GM06990 (cell line): ENCODE data around the gene PHC2.

Experiments
- DNase-seq: peaks from one replicate; pipeline ENCODE4 v3.0.0-alpha.2; 2011; ENCODE audit not compliant: insufficient read length; ENCODE audit errors: extremely low read depth
- H3K27me3 ChIP-seq: replicated peaks from 2 replicates; pipeline ENCODE4 v1.6.0; 2011; ENCODE audit warnings: low read length; ENCODE audit not compliant: control insufficient read depth, insufficient read depth
- H3K36me3 ChIP-seq: 2 replicates; pipeline ENCODE4 v1.5.1; 2011; ENCODE audit warnings: low read length; ENCODE audit not compliant: control insufficient read depth, insufficient read depth
- H3K4me3 ChIP-seq: replicated peaks from 2 replicates; pipeline ENCODE4 v1.5.1; 2011; ENCODE audit warnings: low read depth, mild to moderate bottlenecking, control low read depth, low read length
- TF ChIP-seq, protein P1 (sequence below): IDR thresholded peaks from 2 replicates; pipeline ENCODE4 v1.5.1; 2011; ENCODE audit warnings: low read length, control low read depth, mild to moderate bottlenecking, inconsistent platforms; ENCODE audit not compliant: insufficient read depth, poor library complexity, severe bottlenecking

Gene PHC2, protein sequence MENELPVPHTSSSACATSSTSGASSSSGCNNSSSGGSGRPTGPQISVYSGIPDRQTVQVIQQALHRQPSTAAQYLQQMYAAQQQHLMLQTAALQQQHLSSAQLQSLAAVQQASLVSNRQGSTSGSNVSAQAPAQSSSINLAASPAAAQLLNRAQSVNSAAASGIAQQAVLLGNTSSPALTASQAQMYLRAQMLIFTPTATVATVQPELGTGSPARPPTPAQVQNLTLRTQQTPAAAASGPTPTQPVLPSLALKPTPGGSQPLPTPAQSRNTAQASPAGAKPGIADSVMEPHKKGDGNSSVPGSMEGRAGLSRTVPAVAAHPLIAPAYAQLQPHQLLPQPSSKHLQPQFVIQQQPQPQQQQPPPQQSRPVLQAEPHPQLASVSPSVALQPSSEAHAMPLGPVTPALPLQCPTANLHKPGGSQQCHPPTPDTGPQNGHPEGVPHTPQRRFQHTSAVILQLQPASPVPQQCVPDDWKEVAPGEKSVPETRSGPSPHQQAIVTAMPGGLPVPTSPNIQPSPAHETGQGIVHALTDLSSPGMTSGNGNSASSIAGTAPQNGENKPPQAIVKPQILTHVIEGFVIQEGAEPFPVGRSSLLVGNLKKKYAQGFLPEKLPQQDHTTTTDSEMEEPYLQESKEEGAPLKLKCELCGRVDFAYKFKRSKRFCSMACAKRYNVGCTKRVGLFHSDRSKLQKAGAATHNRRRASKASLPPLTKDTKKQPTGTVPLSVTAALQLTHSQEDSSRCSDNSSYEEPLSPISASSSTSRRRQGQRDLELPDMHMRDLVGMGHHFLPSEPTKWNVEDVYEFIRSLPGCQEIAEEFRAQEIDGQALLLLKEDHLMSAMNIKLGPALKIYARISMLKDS

DNA sequence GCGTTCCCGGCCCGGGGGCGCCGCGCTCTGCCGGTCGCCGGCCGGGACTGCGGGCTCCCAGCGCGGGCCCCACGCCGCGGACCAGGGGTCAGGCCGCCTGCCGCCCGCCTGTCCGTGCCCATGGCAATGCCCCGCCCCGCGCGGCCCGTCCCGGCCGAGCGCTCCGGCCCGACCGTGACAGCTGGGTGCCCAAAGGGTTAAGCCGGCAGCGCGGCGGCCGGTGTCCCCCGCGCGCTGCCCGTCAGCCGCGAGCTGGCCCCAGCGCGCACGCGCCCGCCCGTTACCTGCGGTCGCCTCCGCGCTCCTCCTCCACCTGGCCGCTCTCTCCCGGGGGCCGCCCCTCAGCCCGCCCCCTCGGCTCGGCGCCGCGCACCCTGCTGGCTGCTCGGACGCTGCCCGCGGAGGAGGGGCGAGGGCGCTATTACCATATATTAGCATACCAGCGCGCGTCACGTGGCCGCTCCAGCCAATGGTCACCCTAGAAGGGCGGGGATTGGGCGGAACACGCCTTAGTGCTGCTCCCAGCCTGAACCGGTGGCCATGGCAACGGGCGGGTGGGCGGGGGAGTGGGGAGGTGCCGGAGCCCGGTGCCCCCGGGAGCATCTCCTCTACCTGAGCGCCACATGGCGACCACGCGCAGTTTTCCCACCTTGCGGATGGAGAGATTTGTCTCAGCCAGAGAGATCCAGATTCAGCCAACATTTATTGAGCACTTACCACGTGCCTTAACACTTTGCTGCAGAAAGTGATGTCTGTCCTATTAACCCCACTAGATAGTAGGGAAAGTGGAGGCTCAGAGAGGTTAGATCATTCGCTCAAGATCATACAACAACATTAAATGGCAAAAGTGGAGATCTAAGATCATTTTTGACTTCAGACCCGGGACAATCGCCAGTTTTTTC is at the start of gene PHC2:
TSS of gene PHC2 (minus strand) at position 404 of the 902 bp plus-strand sequence. CDS start 55,556 bp downstream, outside the sequence.
- H3K36me3 ChIP-seq, result no peaks in the 10 kb centered on the region
- TF ChIP-seq, protein P1, sequence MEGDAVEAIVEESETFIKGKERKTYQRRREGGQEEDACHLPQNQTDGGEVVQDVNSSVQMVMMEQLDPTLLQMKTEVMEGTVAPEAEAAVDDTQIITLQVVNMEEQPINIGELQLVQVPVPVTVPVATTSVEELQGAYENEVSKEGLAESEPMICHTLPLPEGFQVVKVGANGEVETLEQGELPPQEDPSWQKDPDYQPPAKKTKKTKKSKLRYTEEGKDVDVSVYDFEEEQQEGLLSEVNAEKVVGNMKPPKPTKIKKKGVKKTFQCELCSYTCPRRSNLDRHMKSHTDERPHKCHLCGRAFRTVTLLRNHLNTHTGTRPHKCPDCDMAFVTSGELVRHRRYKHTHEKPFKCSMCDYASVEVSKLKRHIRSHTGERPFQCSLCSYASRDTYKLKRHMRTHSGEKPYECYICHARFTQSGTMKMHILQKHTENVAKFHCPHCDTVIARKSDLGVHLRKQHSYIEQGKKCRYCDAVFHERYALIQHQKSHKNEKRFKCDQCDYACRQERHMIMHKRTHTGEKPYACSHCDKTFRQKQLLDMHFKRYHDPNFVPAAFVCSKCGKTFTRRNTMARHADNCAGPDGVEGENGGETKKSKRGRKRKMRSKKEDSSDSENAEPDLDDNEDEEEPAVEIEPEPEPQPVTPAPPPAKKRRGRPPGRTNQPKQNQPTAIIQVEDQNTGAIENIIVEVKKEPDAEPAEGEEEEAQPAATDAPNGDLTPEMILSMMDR, result no peak
- H3K27me3 ChIP-seq, result no peaks in the 10 kb centered on the region
- H3K4me3 ChIP-seq, result peak within 1 kb of the TSS; percentile 45
- peak; percentile 89 for DNase-seq

DNA sequence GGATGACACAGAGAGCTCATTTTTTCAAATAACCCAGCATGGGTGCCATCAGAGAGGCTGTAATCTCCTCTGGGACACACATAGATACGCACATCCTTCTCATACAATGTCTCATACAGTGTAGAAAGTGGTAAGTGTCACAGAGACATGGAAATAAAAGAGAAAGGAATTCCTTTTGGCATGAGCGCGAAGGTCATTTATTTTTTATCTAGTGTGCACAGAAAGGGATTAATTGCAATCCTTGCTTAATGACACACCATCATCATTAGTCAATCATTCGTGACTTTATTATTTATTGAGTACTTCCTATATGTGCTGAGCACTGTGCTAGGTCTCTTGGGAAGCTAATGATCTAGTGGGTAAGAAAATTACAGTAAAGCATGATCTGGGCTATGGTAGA is 46.6 kb upstream of the PHC2 start:
- Histone ChIP-seq H3K4me3 (no peak overlapping the region), H3K27me3 (no peaks in the 10 kb centered on the region), H3K36me3 (peaks cover 5% of the 10 kb centered on the region)
- DNase-seq, result no peak
- TF ChIP-seq, protein P1, result no peak

DNA sequence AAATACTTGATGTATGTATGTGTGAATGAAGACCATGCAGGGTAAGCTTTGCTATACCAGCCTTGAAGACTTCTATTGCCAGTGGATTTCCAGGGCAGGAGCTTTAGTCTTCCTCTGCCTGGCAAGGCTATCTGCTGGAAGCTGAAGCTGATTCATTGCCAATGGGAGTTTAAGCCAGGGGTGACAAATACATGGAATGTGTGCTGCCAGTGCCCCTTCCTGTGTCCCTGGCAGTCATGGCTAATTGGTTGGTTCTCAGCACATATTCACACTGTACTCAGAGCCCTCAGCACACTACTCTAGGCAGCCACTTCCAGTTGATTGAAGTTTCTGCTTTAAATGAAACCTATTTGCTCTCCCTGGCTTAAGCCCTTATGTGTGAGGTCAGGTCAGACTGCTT is 43.0 kb upstream of the PHC2 start:
- Histone ChIP-seq H3K36me3 (no peaks in the 10 kb centered on the region; the same call in 1 of the 2 replicates), H3K27me3 (no peaks in the 10 kb centered on the region), H3K4me3 (no peak overlapping the region)
- TF ChIP-seq, protein P1, result no peak
- no peak for DNase-seq

DNA sequence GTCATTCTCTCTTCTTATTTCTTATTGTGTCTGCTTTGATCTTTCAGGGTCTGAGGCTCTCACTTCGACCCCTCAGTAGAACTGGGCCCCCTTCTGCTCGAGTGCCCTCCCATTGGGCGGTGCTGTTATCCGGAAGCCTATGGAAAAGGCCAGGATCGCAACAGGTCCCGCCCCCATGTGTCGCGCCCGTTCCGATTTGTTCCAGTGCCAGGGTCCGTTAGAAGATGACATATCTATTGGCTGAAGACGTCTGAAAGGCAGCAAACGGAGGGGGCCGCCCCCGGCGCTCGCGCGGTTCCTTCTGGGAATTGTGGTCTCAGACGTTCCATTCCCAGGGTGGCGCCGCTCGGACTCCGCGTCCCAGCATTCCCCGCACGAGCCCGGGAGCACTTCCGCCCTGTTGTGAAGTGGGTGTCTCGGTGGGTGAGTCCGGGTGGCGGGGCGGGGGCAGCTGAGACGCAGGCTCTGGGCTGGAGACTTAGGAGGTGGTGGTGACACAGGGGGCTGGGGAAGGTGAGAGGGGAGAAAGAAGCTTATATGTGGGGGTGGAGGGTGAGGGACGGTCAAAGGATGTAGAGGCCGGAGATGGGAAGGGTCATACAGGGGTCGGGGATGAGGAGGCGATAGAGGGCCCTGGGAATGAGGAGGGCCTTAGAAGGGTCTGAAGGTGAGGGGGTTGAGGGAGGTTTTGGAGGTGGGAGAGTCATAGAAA is 41.5 kb upstream of the PHC2 start, which contains the start of gene ZSCAN20:
TSS of gene ZSCAN20 (plus strand) at position 377 of the 712 bp plus-strand sequence. CDS start 6,644 bp downstream, outside the sequence.
- TF ChIP-seq, protein P1, result no peak
- H3K27me3 ChIP-seq, result no peaks in the 10 kb centered on the region
- DNase-seq, result peak; percentile 99
- no peaks in the 10 kb centered on the region for H3K36me3 ChIP-seq
- peak within 1 kb of the TSS; percentile 86 for H3K4me3 ChIP-seq

- DNase-seq, result no peak
- TF ChIP-seq, protein P1, result no peak
- Histone ChIP-seq H3K4me3 (no peak overlapping the region), H3K27me3 (no peaks in the 10 kb centered on the region), H3K36me3 (no peaks in the 10 kb centered on the region)
Measured at GRCh38 chr1:33471416-33471815, 40.5 kb upstream of the PHC2 start.
